Stimulated activated CD4-positive, alpha-beta T cell treated with anti-CD3 and anti-CD28 coated beads, Interleukin-1b, Interleukin-23, amount 100 ng/mL, for 4 hours (primary cell): ENCODE data around the gene PASD1.
"Not testable (repeated sequence)": the region's sequence is repeated elsewhere in the genome, so short reads cannot be mapped to it uniquely, and the experiment has no call there.

Source experiments
- DNase-seq, 2 donors: peaks; one replicate each; pipeline ENCODE4 v3.0.0-alpha.2; 2020; ENCODE audit warnings: low read depth in 2 of 2

The PASD1 gene, protein sequence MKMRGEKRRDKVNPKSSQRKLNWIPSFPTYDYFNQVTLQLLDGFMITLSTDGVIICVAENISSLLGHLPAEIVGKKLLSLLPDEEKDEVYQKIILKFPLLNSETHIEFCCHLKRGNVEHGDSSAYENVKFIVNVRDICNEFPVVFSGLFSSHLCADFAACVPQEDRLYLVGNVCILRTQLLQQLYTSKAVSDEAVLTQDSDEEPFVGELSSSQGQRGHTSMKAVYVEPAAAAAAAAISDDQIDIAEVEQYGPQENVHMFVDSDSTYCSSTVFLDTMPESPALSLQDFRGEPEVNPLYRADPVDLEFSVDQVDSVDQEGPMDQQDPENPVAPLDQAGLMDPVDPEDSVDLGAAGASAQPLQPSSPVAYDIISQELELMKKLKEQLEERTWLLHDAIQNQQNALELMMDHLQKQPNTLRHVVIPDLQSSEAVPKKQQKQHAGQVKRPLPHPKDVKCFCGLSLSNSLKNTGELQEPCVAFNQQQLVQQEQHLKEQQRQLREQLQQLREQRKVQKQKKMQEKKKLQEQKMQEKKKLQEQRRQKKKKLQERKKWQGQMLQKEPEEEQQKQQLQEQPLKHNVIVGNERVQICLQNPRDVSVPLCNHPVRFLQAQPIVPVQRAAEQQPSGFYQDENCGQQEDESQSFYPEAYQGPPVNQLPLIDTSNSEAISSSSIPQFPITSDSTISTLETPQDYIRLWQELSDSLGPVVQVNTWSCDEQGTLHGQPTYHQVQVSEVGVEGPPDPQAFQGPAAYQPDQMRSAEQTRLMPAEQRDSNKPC

DNA sequence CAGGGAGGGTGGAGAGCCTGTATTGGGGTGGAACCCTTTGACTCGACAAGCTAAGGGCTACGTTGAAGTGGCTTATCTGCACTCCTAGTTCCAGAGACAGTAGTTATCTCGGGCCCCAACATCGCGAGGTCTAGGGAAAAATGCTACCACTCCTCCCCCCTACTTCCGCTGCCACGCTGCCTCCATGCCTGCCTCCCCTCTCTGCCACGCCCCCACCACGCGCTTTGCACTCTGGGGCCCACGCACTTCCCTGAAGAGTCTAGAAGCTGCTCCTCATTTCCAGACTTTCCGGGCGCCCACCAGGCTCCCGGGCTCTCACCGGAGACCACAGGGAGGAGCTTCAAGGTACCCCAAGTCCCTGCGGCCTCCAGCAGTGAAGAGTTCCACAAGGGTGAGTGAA lies at the start of gene PASD1:
TSS of gene PASD1 (plus strand) at position 227 of the 400 bp plus-strand sequence. CDS start 37,879 bp downstream, outside the sequence.
- no peak for DNase-seq

DNA sequence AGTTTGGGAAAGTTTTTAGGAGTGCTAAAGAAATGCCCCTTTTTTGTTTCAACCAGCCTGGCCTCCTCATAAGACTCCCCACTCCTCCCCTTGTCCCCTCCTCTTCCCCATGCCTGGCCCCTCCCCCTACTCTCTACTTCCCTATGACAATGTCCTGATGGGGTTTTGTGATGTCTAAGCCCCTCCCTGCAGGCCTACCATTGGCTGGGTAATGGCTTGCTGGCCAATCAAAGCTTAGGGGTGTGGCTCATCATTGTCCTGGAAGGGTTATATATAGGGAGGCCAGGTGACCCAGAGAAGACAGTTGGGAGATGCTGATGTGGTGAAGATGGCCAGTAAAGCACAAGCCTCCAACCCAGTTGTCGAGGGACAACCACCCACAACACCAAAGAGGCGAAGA lies 48.2 kb upstream of the PASD1 start:
- DNase-seq: no peak

DNA sequence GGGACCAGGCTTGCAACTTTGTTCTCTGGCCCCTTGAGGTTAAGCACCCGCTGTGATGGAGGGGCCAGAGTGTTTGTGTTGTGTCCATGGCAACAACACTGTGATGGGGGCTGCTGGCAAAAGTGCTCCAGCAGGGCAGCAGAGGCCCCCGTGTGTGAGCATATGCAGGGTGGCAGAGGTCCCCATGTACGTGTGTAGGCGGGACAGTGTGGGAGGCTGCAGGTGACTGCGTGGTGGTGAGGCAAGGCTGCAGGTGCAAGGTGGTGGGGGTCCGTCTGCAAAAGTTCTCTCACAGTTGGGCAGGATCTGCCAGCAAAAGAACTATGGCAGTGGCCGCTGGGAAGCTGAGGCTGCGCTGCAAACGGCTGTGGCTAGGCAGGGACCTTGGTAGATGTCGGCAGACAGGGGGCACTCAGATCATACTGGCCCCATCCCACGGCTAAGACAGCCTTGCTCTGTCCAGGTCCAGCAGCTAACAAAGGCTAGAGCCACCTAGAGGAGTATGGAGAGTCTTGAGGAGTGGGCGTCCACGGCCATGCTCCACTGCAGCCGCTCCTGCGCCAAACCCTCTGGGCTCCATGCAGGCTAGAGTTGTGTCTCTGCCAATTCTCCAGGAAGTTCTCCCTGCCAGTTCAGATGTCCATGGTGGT lies 46.8 kb upstream of the PASD1 start:
- no peak for DNase-seq

GRCh38 chrX:151517421-151517820 lies 46.1 kb upstream of the PASD1 start:
- DNase-seq: no peak

DNA sequence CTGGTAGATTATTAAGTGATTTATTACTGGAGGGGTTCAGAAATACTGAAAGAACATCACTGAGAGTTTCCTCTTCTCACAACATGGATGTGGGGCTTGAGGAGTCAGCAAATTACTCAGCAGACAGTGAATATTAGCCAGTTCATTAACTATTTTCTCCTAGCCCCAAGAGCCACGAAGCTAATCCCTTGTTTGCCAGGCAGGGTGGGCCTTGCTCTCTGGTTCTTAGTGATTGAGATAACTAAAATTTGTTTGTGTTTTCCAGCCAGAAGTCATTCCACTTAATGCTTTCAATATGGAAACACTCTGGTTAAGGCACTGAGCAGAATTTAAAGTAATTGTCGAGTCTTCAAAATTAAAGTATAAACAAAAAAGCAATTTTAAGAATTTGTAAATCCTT lies 40.1 kb upstream of the PASD1 start:
- DNase-seq: no peak

- no peak for DNase-seq
These were observed 26.9 kb upstream of the PASD1 start for GRCh38 chrX:151536571-151536970.

DNA sequence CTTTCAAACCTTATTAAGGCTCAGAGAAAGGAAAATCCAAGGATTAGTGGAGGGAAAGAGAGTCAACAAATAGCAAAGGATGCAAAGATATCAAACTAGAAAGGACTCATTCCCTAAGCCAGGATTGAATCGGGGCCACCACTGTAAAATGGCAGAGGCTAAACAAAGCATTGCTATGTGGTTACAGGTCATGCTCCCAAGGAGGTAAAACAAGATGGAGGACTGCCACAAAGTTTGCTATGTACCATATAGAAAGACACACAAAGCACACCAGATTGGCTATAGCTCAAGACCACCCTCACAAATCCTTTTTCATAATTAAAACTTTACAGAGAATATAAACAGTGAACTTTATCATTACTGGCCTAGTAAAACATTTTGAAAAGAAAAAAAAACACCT lies 25.9 kb upstream of the PASD1 start:
- no peak for DNase-seq

DNA sequence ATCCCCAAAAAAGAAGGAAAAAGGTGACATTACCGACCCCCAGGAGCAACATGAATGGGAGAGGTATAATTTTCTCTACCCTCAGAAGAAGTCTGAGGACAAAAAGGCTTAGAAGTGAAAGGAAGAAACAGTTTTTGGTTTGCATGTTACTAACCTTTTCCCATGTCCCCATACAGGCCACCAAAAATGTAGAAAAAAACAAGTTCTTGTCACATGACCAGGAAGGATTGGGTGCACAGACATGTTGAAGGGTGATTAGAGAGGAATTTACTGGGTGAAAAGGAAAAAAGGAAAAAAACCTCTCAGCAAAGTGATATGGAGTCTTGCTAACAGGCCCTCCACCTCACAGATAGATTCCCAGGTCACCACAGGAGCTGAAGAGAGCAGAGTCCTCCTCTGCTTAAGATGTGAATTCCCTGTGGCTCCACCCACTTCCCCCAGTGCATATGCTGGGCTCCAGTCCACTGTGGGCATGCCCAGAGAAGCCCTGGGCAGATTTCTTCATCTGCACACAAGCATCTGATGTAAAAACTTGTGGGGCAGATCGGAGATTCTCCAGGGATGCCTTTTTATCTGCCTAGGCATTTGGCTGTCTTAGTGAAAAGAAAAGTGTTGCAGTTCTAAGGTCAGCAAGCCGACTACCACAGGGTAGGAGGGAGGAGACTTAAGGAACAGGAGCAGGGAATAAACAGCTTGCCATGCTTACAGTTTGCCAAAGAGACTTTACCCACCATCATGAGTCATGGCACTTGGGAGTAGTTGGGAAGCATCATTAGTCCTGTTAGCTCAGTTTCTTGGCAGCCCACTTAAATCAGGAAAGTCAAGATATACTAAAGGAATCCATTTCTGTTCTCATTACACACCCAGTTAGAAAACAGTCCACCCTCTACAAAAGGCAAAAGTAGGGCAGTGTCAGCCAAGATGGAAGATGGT lies 25.0 kb upstream of the PASD1 start:
- no peak for DNase-seq

GRCh38 chrX:151543706-151544105 lies 19.8 kb upstream of the PASD1 start:
- DNase-seq: no peak

- DNase-seq: not testable (repeated sequence)
These were observed 17.2 kb upstream of the PASD1 start for GRCh38 chrX:151546226-151546625.

DNA sequence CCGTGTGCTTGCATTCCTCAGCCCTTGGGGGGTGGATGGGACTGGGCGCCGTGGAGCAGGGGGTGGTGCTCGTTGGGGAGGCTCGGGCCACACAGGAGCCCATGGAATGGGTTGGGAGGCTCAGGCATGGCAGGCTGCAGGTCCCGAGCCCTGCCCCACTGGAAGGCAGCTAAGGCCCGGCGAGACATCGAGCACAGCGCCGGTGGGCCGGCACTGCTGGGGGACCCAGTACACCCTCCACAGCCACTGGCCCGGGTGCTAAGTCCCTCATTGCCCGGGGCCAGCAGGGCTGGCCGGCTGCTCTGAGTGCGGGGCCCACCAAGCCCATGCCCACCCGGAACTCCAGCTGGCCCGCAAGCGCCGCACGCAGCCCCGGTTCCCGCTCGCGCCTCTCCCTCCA lies 12.3 kb upstream of the PASD1 start:
- DNase-seq: not testable (repeated sequence)

DNA sequence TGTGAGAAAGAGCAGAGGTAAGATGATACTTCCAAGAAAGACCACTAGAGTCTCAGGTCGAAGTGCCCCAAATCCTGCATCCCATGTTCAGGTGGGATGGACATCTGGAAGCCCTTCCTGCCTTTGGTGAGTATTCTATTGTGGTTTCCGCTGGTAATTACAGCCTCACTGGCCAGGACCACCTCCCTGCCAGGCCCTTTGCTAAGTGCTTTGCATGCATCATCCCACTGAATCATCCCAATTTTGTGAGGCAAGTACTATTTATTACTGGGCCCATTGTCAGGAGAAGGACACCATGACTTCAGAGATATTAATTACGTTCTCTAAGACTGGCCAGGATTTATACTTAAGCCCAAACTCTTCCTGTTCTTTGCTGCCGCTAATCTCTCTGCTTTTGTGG lies 10.7 kb upstream of the PASD1 start:
- DNase-seq: no peak

DNA sequence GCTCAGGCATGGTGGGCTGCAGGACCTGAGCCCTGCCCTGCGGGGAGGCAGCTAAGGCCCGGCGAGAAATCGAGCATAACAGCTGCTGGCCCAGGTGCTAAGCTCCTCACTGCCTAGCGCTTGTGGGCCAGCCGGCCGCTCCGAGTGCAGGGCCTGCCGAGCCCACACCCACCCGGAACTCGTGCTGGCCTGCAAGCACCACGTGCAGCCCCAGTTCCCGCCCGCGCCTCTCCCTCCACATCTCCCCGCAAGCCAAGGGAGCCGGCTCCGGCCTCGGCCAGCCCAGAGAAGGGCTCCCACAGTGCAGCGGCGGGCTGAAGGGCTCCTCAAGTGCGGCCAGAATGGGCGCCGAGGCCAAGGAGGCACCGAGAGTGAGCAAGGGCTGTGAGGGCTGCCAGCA lies 8.2 kb upstream of the PASD1 start:
- DNase-seq: not testable (repeated sequence)

GRCh38 chrX:151562485-151562884 lies 990 bp upstream of the PASD1 start:
- not testable (repeated sequence) for DNase-seq

- not testable (repeated sequence) for DNase-seq
These were observed 472 bp upstream of the PASD1 start for GRCh38 chrX:151563003-151563402.

DNA sequence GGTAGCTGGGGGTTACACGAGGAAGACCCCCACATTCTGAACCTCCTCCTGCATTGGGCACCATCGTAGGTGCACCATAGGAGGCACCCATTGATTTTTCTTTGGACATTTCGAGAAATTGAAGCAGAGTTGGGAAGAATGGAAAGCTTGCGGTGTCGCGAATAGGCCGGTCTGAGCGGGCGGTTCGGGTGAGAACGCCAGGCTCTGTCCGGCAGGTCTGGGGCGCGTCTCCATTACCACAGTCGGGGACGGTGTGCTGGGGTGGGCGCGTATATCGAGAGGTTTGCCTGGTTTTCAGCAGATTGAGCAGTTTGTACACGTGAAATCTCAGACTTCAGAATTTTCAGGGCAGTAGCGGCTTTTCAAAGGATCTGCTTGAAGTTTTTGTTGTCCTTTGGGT lies 560 bp downstream of the PASD1 start:
- no peak for DNase-seq

DNA sequence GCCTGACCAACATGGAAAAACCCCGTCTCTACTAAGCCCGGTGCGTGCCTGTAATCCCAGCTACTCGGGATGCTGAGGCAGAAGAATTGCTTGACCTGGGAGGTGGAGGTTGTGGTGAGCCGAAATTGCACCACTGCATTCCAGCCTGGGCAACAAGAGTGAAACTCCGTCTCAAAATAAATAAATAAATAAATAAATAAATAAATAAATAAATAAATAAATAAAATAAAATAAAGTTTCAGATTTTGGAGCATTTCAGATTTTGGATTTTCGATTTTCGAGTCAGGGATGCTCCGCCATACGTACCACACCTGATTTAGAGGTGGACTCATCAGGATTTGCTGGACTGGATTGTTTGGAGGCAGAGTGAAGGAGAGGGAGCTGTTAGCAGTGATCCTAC lies 3.4 kb downstream of the PASD1 start:
- not testable (repeated sequence) for DNase-seq

DNA sequence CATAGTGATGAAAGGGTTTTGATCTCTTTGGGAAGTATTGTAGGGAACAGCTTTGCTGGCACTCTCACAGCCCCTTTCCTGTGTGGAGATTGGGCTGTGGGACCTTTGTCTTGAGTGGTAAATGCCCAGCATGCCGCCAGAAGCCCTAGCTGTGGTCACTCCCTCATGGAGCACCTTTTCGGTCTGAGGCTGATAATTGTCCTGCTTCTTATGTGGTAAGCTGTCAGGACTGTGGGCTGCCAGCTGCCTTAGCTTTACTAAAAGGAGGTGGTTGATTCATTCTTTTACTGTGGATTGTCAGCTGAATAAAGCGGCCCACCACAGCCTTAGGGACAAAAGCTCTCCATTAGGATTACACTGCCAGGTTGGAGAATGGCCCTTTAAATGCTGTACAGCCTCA lies 7.1 kb downstream of the PASD1 start:
- no peak for DNase-seq

DNA sequence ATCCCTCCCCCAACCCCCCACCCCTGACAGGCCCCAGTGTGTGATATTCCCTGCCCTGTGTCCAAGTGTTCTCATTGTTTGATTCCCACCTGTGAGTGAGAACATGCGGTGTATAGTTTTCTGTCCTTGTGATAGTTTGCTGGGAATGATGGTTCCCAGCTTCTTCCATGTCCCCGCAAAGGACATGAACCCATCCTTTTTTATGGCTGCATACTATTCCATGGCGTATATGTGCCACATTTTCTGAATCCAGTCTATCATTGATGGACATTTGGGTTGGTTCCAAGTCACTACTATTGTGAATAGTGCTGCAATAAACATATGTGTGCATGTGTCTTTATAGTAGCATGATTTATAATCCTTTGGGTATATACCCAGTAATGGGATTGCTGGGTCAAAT lies 29.9 kb downstream of the PASD1 start:
- not testable (repeated sequence) for DNase-seq

DNA sequence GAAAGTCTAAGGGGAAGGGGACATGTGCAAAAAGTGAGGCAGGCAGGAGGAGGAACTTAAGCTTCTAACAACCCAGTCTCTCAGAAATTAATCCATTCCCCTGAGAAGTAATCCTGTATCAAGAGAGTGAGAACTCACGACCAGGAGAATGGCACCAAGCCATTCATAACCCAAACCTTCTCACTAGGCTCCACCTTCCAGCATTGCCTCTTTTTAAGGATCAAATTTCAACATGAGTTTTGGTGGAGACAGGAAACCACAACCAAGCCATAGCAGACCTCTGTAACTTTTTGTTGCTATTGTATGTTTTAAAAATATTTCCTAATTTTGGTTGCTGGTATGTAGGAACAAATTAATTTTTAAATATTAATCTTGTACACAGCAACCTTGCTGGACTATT lies 32.8 kb downstream of the PASD1 start:
- DNase-seq: no peak

- DNase-seq: no peak
These were observed 41.5 kb downstream of the PASD1 start for GRCh38 chrX:151604931-151605330.
